ENCODE measurements around the gene LTBP4.
"Not testable (repeated sequence)": the region's sequence is repeated elsewhere in the genome, so short reads cannot be mapped to it uniquely, and the experiment has no call there.

DNA sequence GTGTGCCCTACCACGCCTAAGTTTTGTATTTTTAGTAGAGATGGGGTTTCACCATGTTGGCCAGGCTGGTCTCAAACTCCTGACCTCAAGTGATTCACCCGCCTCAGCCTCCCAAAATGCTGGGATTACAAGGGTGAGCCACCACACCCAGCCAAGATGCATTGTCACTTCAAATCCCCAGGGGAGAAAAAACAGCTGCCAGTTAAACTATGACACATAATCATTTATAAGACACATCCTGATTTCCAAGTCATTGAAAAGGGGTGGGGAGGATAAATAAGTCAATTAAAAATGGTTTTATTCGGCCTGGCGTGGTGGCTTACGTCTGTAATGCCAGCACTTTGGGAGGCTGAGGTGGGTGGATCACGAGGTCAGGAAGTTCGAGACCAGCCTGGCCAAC lies 54.5 kb downstream of the LTBP4 start:
- TF ChIP-seq EZH2 (IDR thresholded peaks at IDR 0.05; ENCODE audit: borderline replicate concordance, low read depth, low read length, severe bottlenecking), result not testable (repeated sequence)
- TF ChIP-seq, protein P1, sequence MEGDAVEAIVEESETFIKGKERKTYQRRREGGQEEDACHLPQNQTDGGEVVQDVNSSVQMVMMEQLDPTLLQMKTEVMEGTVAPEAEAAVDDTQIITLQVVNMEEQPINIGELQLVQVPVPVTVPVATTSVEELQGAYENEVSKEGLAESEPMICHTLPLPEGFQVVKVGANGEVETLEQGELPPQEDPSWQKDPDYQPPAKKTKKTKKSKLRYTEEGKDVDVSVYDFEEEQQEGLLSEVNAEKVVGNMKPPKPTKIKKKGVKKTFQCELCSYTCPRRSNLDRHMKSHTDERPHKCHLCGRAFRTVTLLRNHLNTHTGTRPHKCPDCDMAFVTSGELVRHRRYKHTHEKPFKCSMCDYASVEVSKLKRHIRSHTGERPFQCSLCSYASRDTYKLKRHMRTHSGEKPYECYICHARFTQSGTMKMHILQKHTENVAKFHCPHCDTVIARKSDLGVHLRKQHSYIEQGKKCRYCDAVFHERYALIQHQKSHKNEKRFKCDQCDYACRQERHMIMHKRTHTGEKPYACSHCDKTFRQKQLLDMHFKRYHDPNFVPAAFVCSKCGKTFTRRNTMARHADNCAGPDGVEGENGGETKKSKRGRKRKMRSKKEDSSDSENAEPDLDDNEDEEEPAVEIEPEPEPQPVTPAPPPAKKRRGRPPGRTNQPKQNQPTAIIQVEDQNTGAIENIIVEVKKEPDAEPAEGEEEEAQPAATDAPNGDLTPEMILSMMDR (IDR thresholded peaks at IDR 0.05; ENCODE audit: borderline replicate concordance, extremely low read depth, low read length, poor library complexity, severe bottlenecking), result not testable (repeated sequence)
